Amniotic epithelial cell (primary cell): ENCODE results near the gene BHLHE40.
"Not testable (repeated sequence)": the region's sequence is repeated elsewhere in the genome, so short reads cannot be mapped to it uniquely, and the experiment has no call there.

Source experiments
- DNase-seq: peaks from one replicate; pipeline ENCODE4 v3.0.0-alpha.2; 2010; ENCODE audit warnings: low read depth

BHLHE40 gene

DNA sequence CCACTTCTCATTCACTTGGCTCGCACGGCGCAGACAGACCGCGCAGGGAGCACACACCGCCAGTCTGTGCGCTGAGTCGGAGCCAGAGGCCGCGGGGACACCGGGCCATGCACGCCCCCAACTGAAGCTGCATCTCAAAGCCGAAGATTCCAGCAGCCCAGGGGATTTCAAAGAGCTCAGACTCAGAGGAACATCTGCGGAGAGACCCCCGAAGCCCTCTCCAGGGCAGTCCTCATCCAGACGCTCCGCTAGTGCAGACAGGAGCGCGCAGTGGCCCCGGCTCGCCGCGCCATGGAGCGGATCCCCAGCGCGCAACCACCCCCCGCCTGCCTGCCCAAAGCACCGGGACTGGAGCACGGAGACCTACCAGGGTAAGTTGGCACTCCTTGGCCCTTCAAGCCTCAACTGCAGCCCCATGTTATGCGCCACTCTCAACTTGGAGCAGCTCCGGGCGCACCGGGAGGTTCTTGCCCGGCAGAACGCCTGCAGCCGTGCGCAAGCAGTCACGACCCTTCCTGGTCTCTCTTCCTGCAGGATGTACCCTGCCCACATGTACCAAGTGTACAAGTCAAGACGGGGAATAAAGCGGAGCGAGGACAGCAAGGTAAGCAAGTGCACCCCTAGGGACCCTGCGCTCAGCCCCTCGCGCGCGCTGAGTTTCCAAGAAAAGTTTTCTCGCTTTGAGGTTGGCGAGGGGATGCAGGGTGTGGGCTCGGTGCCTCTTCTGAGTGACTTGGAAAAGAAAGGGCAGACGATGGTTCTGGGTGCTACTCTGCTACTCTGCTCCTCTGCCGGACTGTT is at the start of gene BHLHE40:
Gene BHLHE40, plus strand, starts transcription at position 10 of the 801 bp plus-strand sequence. Its CDS starts 282 bp downstream, at position 292.
- no peak for DNase-seq

DNA sequence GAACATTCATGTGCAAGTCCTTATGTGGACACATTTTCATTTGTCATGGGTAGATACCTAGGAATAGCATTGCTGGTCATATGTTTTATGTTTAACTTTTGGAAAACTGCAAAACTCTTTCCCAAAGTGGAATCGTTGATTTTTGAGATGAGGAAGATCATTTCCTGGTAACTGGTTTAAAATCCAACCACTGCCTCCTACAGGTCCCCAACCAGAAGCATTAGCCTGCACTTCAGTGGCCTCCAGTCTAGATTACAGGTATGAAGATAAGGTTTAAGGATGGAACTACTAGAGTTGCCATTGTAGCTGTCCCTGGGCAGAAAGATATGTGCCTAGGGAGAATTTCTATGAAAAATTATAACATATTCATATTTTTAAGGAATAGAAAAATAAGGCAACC is 48.7 kb upstream of the BHLHE40 start:
- DNase-seq = no peak

DNA sequence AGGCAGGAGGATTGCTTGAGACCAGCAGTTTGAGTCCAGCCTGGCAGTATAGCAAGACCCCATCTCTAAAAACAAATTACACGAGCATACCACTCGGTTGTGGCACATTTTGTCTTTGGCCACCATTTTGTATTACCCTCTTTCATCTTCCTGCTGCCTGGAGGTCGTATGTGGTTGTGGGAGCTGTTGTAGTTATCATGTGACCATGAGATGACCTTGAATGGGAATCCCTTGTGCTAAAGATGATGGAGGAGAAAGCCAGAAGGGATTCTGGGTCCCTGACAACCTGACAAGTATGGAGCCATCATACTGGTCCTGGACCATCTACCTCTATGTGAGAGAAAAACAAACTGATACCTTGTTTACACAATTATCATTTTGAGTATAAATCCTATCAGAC is 45.2 kb upstream of the BHLHE40 start:
- DNase-seq = no peak

DNA sequence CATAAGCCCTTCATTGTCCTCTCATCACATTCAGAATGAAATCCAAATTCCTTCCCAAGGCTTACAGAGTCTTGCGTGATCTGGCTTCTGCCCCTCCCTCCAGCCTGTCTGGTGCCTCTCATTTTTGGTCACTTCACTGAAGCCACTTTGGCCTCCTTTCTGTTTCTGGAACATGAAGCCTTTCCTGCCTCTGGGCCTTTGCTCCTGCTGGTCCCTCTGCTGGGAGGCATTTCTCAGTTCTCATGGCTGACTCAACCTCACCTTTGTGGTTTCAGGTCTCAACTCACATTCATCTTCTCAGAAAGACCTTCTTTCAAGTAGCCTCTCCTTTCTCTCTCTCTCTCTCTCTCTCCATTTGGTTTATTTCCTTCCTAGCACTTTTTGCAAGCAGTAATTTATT is 43.9 kb upstream of the BHLHE40 start:
- DNase-seq = no peak

DNA sequence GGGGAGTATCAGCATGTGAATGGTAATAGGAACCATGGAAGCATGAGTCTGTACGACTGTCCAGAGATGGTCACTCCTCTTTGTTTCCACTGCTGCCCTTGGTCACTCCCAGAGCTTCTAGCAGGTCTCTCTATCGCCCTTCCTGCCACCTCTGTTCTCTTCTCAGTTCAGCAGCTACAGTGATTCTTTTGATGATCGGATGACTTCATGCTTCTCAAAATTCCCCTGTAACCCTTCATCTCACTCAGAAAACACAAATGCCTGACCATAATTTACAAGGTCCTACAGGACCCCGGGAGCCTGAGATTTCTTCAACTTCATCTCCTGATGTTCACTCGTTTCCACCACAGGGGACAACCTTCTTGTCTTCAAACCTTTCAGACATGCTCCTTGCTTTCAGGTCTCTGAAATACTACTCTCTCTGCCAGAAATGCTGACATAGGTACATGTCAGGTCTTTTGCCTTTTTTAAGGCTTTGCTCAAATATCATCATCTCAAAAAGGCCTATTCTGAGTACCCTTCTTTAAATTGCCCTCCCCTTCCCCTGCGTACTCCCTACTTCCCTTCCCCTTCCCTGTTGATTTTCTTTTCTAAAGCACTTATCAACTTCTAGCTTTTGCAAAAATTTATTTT is 42.1 kb upstream of the BHLHE40 start:
- DNase-seq = no peak

DNA sequence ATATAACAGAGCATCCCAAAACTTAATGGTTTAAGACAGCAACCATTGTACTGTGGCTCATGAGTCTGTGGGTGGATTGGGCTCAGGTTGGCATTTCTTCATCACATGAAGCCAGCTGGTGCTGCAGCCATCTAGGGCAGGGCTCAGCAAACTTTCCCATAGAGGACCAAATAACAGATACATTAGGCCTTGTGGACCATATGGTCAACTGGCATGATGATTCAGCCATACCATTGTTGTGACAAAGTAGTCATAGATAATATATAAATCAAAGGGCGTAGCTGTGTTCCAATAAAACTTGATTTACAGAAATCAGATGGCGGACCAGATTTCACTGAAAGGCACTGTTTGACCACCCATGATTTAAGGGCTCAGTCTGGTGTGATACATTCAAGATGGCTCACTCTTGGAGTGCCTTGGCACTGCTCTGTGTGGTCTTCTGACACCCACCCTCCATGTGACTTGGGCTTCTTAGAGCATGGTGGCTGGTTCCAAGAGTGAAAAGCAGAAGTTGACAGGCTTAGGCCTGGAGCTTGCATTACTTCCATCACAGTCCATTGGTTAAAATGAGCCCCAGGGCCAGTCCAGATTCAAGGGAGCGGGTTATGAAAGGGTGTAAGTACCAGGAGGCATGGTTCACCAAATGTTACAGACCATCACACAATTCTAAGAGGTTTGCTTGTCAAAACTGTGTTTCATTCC is 40.8 kb upstream of the BHLHE40 start:
- no peak for DNase-seq

DNA sequence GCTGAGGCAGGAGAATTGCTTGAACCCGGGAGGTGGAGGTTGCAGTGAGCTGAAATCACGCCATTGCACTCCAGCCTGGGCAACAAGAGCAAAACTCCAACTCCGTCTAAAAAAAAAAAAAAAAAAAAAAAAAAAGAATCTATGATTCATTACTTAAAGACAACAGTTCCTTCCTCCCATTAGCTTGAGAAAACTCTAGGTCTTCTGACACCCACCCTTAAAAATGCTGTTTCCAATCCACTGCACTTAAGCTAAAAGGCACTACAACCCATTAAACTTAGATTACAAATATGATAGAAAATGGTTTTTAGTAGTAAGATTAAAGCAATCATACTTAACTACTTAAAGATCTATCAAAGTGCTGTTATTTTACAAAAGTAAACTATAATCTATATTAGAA is 40.0 kb upstream of the BHLHE40 start:
- no peak for DNase-seq

DNA sequence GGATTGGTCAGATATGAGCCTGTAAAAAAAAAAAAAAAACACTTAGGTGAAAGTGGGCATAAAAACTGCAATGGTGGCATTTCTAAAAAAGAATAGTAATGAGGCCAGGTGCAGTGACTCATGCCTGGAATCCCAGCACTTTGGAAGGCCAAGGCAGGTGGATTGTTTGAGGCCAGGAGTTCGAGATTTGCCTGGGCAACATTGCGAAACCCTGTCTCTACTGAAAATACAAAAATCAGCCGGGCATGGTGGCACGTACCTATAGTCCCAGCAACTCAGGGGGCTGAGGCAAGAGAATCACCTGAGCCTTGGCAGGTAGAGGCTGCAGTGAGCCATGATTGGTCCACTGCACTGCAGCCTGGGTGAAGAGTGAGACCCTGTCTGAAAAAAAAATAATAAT is 38.3 kb upstream of the BHLHE40 start:
- no peak for DNase-seq

DNA sequence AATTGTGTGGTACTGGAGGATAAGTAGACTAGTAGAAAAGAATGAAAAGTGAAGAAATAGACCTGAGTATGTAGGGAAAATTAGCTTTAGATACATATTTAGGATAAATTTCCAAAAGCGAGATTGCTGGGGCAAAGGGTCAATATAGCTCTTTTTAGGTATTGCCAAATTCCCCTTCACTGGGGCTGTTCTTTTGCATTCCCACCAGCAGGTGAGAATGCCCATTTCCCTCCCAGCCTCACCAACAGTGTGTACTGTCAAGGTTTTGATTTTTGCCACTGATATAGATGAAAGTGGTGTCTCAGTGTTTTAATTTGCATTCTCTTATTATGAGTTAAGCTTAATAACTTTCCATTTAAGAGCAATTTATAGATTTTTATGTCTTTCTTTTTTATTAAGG is 35.7 kb upstream of the BHLHE40 start:
- DNase-seq = no peak

DNA sequence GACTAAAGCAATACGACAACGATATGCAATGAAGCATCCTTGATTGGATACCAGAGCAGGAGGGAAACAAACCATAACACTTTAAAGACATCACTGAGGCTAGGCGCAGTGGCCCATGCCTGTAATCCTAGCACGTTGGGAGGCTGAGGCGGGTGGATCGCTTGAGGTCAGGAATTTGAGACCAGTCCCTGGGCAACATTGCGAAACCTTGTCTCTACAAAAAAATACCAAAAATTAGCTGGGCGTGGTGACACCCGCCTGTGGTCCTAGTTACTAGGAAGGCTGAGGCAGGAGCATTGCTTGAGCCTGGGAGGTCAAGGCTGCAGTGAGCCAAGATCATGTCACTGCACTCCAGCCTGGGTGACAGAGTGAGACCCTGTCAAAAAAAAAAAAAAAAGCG is 33.9 kb upstream of the BHLHE40 start:
- no peak for DNase-seq

DNA sequence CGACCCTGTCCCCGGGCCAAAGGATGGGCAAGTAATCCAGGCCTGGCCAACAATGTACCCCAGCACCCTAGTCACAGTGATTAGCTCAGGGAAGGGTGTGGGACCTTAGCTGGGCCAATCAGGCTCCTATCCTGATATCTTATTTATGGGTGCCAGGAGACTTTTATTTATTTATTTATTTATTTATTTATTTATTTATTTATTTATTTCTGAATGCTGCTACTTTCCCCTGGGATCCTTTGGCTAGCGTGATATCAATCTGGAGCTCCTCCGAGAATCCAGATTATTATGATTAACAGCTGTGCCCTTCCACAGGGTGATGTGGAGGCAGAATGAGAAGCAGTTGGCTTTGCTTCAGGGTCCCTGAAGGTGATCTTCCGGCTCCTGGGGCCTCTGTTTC is 32.2 kb upstream of the BHLHE40 start:
- no peak for DNase-seq

DNA sequence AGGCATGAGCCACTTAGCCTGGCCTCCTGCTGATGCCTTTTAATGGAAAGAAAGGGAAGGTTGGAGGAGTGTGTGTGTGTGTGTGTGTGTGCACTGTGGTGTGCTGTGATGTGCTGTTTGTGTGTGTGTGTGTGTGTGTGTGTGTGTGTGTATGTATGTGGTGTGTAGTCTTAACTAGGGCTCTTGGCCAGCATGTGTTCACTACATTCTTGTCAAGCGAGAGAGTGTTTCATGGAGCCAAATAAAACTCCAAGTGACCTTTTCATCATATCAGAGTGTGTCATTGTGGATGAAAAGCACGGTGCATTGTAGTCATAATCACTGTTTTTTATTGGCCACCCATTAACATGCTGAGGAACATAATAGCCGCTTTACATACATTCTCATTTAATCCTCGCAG is 30.8 kb upstream of the BHLHE40 start:
- peak; percentile 16 for DNase-seq

DNA sequence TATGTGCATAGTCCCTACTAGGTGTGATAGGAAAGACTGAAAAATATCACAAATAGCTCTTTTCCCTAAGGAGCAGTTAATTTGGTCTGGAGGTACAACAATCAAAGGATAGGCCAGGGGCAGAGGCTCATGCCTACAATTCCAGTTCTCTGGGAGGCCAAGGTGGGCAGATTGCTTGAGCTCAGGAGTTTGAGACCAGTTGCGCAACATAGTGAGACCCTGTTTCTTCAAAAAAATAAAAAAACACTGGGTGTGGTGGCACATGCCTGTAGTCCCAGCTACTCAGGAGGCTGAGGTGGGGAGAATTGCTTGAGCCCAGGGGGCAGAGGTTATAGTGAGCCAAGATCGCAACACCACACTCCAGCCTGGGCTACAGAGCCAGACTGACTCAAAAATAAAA is 30.2 kb upstream of the BHLHE40 start:
- no peak for DNase-seq

DNA sequence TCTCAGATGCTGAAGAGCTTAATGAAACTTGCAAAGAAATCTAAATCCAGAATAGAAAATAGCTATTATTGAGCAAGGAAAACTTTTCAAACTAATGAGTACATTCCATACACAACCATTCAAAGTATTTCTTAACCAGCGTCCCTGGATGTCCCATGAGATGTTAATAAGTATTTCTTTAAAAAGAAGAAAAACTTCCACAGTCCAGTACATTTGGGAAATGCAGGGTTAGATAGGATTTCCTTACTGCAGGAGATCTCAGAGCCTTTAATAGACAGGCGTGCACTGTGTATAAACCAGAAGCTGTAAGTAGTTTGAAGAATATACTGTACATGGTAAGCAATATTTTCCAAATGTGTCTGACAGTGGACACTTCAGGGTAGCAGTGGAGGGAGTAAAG is 29.6 kb upstream of the BHLHE40 start:
- no peak for DNase-seq

DNA sequence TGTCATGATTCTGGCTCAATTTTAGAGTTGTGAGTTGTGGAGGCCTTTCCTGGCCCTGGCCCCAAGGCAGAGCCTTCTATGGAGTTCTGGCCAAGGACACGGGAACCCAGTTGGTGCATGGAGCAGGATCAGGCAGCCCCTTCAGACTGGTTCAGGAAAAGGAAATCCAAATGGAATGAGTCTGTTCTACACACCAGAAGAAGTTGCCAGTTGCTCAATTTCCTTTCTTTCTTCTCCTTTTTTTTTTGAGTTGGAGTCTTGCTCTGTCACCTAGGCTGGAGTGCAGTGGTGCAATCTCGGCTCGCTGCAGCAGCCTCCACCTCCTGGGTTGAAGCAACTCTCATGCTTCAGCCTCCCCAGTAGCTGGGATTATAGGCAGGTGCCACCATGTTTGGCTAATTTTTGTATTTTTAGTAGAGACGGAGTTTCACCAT is 28.9 kb upstream of the BHLHE40 start:
- no peak for DNase-seq

DNA sequence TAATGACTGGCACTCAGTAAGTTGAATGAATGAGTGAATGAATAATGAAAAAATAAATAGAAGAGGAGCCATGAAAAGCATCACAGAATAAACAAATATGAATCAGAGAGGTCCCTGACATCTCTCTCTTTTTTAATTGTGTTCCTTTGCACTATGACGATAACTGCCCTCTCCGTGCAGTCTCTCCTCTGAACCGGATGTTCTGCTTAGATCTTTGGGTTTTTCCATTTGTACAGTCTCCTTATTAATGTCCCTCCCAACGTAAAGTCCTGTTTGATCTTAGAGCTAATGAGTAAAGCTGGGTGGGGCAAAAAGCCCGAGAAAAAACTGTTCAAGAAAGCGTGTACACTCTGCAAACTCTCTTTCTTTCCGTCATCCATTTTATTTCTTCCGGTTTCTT is 28.3 kb upstream of the BHLHE40 start:
- DNase-seq = no peak

DNA sequence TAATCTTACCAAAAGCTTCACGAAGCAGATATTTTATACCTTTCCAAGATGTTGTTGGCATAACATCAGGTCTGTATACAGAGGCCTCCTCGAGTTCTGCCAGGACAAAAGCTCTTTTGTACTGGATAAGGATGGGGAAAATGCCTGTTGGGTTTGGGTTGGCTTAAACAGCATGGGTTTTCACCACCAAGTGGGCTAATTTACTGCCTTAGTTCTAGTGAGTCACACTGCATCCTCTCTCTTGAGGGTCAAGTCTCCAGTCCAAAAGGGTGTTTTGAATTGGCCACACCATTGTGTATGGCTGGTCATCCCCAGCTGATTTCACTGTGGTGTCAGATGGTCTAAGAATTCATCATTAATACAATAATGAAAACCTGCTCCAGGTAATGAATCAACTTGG is 26.1 kb upstream of the BHLHE40 start:
- DNase-seq = no peak

DNA sequence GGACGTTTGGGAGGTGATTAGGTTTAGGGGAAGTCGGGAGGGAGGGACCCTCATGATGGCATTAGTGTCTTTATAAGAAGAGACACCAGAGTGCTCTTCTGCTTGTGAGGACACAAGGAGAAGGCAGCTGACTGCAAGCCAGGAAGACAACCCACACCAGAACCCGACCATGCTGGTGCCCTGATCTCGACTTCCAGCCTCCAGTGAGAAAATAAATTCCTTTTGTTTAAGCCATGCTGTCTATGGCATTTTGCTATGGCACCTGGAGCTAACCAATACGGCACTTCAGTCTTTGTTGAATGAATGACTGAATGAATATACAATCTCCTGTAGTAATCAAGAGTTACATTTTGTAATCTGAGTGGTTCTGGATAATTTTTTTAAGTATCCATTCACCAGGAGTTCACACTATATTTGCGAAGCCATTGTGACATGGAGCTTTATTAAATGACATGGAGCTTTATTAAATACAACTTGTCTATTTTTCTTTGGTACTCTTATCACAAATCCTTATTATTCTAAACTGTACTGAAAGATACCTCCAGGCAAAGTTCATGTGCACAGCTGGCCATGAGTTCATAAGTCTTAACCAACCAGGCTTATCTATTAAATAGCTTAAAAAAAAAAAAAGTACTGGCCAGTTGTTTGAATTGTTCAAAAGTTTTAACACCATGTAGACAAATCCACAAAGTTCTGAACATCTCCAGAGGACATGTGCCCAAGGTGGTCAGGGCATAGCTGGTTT is 24.8 kb upstream of the BHLHE40 start:
- DNase-seq = no peak

DNA sequence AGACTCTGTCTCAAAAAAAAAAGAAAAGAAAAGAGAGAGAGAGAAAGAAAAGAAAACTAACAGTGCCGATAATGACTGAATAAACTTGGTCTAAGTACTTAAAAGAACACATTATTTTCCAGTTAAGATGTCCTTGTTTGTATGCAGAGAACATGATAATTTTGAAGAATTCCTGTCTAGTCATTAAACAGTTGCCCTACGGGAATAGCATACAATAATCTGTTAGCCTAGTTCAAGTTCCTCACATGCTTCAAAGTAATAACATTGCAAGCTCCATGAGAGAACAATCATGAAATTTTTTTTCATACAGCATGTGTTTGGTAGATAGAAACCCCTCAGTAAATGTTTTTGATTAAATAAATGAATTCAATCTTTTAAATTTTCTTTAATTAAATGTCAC is 23.1 kb upstream of the BHLHE40 start:
- no peak for DNase-seq

DNA sequence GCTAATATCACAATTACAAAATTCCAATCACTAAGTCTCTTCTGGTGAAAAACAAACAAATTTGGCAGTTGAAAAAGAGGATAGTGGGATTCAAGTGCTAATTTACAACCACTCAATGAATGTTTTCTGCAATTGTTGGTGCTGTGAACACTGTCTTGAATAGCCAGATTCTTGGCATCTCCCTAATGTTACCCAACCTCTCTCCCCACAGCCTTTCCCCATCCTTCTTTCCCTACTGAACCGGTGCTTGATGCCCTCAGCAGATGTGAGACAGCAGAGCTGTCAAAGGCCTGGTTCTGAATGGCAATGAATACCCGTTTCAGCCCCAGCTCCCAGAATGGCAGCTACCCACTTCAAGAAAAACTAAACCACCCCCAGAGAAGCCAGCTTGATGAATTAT is 22.5 kb upstream of the BHLHE40 start:
- DNase-seq = no peak

DNA sequence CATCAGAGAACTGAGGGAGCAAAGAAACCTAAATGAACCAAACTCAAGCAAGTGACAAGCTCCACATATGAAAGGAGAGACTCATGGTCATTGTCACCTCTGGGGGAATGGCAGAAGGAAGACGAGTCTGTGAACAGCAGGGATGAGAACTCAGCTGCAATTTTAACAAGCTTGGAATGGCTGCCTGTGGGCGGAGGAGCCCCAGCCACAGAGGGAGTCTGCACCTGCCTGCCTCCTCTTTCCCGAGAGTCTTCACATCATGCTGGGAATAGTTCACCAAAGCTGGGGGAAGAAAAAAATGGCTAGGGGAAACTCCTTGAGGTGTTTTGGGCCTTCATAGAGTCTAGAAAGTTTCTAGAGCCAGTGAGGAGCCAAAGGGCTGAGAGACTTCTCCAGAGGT is 21.3 kb upstream of the BHLHE40 start:
- no peak for DNase-seq

DNA sequence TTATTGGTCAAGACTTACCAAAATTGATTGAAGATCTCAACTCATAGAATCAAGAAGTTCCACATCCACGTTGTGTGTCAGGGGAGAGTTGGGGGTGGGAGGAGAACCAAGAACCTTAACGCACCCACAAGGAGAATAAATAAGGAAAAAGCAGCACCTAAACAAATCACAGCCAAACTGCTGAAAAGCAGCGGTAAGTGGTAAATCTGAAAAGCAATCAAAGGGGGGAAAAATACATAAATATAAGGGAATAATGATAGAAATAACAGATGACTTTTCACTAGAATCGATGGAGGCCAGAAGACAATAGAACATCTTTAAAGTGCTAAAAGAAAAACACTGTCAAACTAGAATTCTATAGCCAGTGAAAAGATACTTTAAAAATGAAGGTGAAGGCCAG is 20.1 kb upstream of the BHLHE40 start:
- no peak for DNase-seq

DNA sequence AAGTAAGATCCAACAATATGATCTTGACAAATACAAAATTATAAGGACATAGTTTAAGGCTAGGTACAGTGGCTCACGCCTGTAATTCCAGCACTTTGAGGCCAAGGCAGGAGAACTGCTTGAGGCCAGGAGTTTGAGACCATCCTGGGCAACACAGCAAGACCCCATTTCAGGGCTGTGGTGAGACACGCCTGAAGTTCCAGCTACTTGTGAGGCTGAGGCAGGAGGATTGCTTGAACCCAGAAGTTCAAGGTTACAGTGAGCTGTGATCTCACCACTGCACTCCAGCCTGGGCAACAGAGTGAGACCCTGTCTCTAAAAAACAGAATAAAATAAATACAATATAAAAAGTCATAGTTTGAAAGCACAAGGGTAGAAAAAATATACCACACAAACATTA is 17.4 kb upstream of the BHLHE40 start:
- DNase-seq = not testable (repeated sequence)
